GM15510 (cell line): ENCODE data around the gene GRM5.

ENCODE experiments used
- POLR2A ChIP-seq: IDR thresholded peaks from 3 replicates; pipeline ENCODE4 v1.6.1; 2011; ENCODE audit warnings: borderline replicate concordance; ENCODE audit not compliant: insufficient read length; ENCODE audit errors: extremely low read depth

GRM5 gene

DNA sequence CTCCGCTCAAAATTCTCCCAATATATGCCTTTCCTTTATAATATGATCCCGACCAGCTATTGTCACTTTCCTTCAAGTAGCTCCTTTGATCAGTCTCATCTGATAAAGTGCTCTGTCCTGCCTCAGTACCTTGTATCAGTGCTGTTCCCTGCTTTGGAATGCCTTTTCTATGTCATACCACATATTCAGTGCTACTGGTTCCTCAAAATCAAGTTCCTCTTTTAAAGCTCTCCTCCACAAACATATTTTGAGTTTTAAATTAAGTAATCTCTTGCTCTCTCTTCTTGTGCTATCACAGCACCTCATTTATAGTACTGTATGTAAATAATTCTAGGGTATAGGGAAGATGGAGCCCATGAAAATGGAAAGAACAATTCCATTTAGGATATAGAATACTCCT, 591.1 kb downstream of the GRM5 start:
- TF ChIP-seq POLR2A: no peak

- TF ChIP-seq POLR2A: no peak
Measured at GRCh38 chr11:88469561-88470225, 596.1 kb downstream of the GRM5 start.

- TF ChIP-seq POLR2A: no peak
Measured at GRCh38 chr11:88464528-88464927, 601.3 kb downstream of the GRM5 start.

DNA sequence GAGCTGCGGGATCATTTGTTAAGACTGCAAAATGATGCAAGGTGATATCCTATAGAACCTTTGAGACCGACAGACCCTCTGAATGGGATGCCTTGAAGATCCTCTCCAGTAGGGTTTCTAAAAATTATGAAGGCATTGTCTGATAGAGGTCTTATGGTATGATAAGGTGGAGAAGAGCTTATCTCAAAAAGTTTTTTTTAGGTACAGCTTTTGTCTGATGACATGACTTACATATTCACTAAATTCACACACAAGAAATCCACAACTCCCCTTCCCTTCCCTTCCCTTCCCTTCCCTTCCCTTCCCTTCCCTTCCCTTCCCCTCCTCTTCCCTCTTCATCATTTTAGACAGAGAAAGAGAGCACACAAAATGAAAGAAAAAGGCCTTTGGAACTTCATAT, 609.8 kb downstream of the GRM5 start:
- TF ChIP-seq POLR2A: no peak

DNA sequence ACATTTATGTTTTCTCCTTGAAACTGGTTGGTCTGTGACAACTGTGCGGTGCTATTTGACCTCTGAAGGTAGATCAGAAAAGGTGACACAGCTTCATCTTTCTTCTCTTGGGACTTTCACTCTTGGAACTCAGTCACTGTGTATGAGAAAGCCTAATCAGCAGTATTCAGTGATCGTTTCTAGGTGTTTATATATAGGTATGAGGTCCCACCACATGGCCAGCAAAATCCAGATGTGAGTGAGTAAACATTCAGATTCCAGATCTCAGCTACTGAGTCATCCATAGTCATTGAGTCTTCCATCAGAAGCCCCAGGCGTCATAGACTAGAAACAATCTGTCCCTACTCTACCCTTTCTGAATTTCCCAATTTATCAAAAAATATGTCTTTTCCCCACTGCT, 610.9 kb downstream of the GRM5 start:
- TF ChIP-seq POLR2A: no peak
